Neural crest cell (in vitro differentiated cells): ENCODE data around the gene WFDC10A. TPM values are rescaled to one million over a fixed set of nuclear protein-coding genes. Genes with fewer than 3 reads are reported as not detected.
"Not testable (repeated sequence)": the region's sequence is repeated elsewhere in the genome, so short reads cannot be mapped to it uniquely, and the experiment has no call there.

Experiments
- DNase-seq: peaks from one replicate; pipeline ENCODE4 v3.0.0; 2021; ENCODE audit warnings: low read depth, mixed read lengths, low spot score
- H3K27ac Mint-ChIP-seq: one replicate; pipeline ENCODE4 v1.8.0; 2021; ENCODE audit warnings: mild to moderate bottlenecking, mixed read lengths; ENCODE audit not compliant: unreplicated experiment
- H3K27me3 Mint-ChIP-seq: 2 replicates; pipeline ENCODE4 v1.8.0; 2021; ENCODE audit warnings: low read depth, mild to moderate bottlenecking, mixed read lengths
- H3K36me3 Mint-ChIP-seq: 2 replicates; pipeline ENCODE4 v1.8.0; 2021; ENCODE audit warnings: low read depth, mild to moderate bottlenecking, mixed read lengths
- H3K4me1 Mint-ChIP-seq: 2 replicates; pipeline ENCODE4 v1.8.0; 2021; ENCODE audit warnings: mixed read lengths
- H3K4me3 Mint-ChIP-seq: one replicate; pipeline ENCODE4 v1.8.0; 2021; ENCODE audit warnings: mild to moderate bottlenecking, mixed read lengths
- H3K9me3 Mint-ChIP-seq: 2 replicates; pipeline ENCODE4 v1.8.0; 2021; ENCODE audit warnings: mixed read lengths
- long read RNA-seq: library from polyadenylated mRNA; unstranded; transcript quantifications from one replicate; pipeline ENCODE4 v2.0.0, GENCODE V29; 2020
- total RNA-seq: library from RNA; stranded (reverse); gene quantifications from 2 replicates; pipeline ENCODE4 v1.2.1, GENCODE V29; 2021
- TF ChIP-seq, protein P1 (sequence below): fragments of 200-600 bp; sonication (generic); conservative IDR thresholded peaks from 2 replicates; pipeline ENCODE4 v1.5.0; 2021; ENCODE audit warnings: antibody characterized with exemption, mild to moderate bottlenecking

The WFDC10A gene
- not detected in 2 replicates for total RNA-seq
- long read RNA-seq = 0 reads

DNA sequence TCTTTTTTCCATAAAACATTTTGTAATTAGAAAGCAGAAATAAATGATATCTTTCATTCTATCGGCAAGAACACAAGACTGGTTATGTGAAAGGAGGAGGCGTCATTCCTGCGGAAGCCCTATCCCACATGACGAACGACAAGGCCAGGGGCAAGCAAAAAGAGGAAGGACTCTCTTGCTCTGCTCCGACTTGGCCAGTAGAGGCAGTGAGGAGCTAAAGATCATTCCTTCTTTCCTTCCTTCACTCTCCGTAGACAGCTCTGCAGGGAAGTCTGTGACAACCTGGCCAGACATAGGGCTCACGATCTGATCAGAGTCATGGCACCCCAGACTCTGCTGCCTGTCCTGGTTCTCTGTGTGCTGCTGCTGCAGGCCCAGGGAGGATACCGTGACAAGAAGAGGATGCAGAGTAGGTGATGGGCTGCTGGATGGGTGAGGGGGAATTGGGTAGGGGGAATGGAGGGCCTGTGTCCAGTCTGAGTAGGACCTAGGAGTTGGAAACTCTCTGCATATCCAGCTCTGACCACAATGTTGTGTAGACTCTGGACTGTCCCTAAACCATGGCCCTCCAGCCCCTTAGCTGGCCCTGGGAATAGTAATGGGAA, at the start of gene WFDC10A:
Gene WFDC10A, plus strand, starts transcription at position 244 of the 605 bp plus-strand sequence. Its CDS starts 75 bp downstream, at position 319.
- no peak within 1 kb of the TSS for H3K4me3 Mint-ChIP-seq
- H3K27ac Mint-ChIP-seq = no peak within 1 kb of the TSS
- H3K27me3 Mint-ChIP-seq = peaks cover 47% of the 10 kb centered on the region
- peaks cover 3% of the 10 kb centered on the region for H3K9me3 Mint-ChIP-seq
- TF ChIP-seq, protein P1, sequence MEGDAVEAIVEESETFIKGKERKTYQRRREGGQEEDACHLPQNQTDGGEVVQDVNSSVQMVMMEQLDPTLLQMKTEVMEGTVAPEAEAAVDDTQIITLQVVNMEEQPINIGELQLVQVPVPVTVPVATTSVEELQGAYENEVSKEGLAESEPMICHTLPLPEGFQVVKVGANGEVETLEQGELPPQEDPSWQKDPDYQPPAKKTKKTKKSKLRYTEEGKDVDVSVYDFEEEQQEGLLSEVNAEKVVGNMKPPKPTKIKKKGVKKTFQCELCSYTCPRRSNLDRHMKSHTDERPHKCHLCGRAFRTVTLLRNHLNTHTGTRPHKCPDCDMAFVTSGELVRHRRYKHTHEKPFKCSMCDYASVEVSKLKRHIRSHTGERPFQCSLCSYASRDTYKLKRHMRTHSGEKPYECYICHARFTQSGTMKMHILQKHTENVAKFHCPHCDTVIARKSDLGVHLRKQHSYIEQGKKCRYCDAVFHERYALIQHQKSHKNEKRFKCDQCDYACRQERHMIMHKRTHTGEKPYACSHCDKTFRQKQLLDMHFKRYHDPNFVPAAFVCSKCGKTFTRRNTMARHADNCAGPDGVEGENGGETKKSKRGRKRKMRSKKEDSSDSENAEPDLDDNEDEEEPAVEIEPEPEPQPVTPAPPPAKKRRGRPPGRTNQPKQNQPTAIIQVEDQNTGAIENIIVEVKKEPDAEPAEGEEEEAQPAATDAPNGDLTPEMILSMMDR = peak; percentile 72
- H3K4me1 Mint-ChIP-seq = no peaks in the 10 kb centered on the region
- H3K36me3 Mint-ChIP-seq = no peaks in the 10 kb centered on the region
- DNase-seq = peak; percentile 45

DNA sequence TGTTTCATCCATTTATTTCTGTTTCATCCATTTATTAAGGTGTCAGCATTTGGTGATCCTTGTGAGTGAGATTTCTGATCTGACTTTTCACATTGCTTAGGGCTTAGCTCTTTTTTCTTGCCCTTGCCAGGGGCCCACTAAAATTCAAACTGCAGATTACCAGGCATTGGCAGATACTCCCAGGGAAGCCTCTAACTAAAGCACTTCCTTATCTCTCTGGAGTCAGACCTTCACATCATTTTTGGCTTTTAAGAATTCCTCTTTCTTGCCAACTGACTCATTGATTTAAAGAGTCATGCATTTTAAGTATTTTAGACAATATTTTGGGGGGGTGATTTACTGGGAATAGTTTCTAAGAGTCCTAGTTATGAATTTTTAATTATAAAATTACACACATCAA, 47.8 kb upstream of the WFDC10A start:
- Mint-ChIP-seq H3K4me1 (peaks cover 32% of the 10 kb centered on the region), H3K27ac (no peak overlapping the region), H3K9me3 (no peaks in the 10 kb centered on the region), H3K27me3 (peaks cover 8% of the 10 kb centered on the region), H3K4me3 (no peak overlapping the region), H3K36me3 (no peaks in the 10 kb centered on the region)
- no peak for DNase-seq
- TF ChIP-seq, protein P1 = no peak

DNA sequence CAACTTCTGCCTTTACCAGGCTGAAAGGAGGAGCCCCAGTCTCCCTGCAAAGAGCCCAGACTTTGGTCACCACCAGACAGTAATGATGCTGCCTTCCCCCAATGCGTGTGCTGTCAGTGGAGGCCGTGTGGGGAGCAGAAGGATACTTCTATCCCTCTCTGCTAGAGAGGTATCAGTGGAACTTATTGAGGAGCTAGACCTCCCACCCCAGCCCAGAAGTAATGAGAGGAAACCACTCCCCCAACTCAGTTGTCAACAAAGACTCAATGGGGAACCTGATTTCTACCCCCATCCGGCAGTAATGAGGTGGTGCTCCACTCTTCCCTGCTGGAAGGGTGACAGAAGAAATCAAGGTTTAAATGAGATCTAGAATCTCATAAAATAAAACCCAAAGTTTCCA, 46.0 kb upstream of the WFDC10A start:
- H3K4me3 Mint-ChIP-seq = no peak overlapping the region
- H3K4me1 Mint-ChIP-seq = peaks cover 23% of the 10 kb centered on the region
- no peak overlapping the region for H3K27ac Mint-ChIP-seq
- DNase-seq = no peak
- H3K27me3 Mint-ChIP-seq = peaks cover 12% of the 10 kb centered on the region
- H3K9me3 Mint-ChIP-seq = no peaks in the 10 kb centered on the region
- H3K36me3 Mint-ChIP-seq = no peaks in the 10 kb centered on the region
- TF ChIP-seq, protein P1 = no peak

DNA sequence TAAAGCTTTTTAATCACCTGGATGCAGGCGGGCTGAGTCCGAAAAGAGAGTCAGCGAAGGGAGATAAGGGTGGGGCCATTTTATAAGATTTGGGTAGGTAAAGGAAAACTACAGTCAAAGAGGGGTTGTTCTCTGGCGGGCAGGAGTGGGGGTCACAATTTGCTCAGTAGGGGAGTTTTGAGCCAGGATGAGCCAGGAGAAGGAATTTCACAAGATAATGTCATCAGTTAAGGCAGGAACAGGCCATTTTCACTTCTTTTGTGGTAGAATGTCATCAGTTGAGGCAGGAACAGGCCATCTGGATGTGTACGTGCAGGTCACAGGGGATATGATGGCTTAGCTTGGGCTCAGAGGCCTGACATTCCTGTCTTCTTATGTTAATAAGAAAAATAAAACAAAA, 45.2 kb upstream of the WFDC10A start:
- not testable (repeated sequence) for DNase-seq, H3K36me3 Mint-ChIP-seq, H3K9me3 Mint-ChIP-seq, H3K27ac Mint-ChIP-seq, H3K4me3 Mint-ChIP-seq
- Mint-ChIP-seq H3K4me1 (peaks cover 18% of the 10 kb centered on the region), H3K27me3 (peaks cover 20% of the 10 kb centered on the region)

DNA sequence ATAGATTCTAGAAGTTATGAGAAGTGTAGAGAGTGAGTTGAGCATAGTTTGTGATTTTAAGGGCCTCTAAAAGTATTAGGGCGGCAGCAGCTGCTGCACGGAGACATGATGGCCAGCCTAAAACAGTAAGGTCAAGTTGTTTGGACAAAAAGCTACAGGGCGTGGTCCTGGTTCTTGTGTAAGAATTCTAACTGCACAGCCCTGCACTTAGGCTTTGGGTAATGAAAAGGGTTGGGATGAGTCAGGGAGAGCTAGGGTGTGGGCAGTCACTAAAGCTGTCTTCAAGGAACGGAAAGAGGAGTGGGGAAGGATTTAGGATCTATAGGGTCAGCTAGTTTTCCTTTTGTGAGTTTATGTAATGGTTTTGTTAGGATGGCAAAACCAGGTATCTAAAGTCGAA, 43.6 kb upstream of the WFDC10A start:
- not testable (repeated sequence) for H3K27ac Mint-ChIP-seq

DNA sequence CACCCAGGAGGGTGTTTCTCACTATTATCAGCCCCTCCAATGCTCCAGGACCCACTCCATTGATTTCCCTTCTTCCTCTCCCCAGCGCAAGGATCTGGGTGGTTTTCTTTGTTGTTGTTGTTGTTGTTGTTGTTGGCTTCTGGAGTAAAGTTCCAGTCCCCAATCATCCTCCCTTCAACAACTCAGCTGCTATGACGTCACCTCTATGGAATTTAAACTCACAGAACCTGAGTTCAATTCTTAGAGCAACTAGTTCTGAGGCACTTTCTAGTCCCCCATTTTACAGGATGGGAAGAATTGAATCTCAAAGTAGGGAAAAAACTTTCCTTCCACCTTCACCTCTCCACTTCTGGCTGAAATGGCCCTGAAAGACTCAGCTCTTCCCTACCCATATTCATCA, 40.7 kb upstream of the WFDC10A start:
- Mint-ChIP-seq H3K27ac (no peak overlapping the region), H3K27me3 (peaks cover 22% of the 10 kb centered on the region), H3K36me3 (no peaks in the 10 kb centered on the region), H3K4me3 (no peak overlapping the region), H3K9me3 (peaks cover 7% of the 10 kb centered on the region), H3K4me1 (no peaks in the 10 kb centered on the region)
- DNase-seq = no peak
- TF ChIP-seq, protein P1 = no peak

More for the DNA sequence above, 43.6 kb upstream of the WFDC10A start:
- not testable (repeated sequence) for H3K4me3 Mint-ChIP-seq, H3K4me1 Mint-ChIP-seq, H3K9me3 Mint-ChIP-seq, H3K36me3 Mint-ChIP-seq, DNase-seq
- peaks cover 23% of the 10 kb centered on the region for H3K27me3 Mint-ChIP-seq
